Mononuclear cell (primary cell): ENCODE data around the gene RPL31. TPM values are rescaled to one million over a fixed set of nuclear protein-coding genes. Genes with fewer than 3 reads are reported as not detected.

Experiments
- H3K27me3 ChIP-seq: 2 replicates; pipeline ENCODE4 v1.6.0; 2011; ENCODE audit warnings: low read length, control low read depth; ENCODE audit not compliant: insufficient read depth
- H3K4me1 ChIP-seq: 2 replicates; pipeline ENCODE4 v1.5.1; 2011; ENCODE audit warnings: mild to moderate bottlenecking, low read length, control low read depth; ENCODE audit not compliant: insufficient read depth
- H3K4me3 ChIP-seq: 2 replicates; pipeline ENCODE4 v1.5.1; 2011; ENCODE audit warnings: mild to moderate bottlenecking, low read length, moderate library complexity
- H3K9me3 ChIP-seq: 2 replicates; pipeline ENCODE4 v1.5.1; 2011; ENCODE audit warnings: low read depth, mild to moderate bottlenecking, control low read depth, low read length
- total RNA-seq: library from RNA; depleted of rRNA; stranded (reverse); fragments of >200 nt; gene quantifications from one replicate; pipeline ENCODE4 v1.2.3, GENCODE V29; 2012

Gene RPL31
- total RNA-seq, 1 donor, result 2,030 TPM

GRCh38 chr2:100983684-100984310 lies 18.3 kb upstream of the RPL31 start:
- H3K9me3 ChIP-seq, result no peaks in the 10 kb centered on the region

GRCh38 chr2:100984892-100985307 lies 17.2 kb upstream of the RPL31 start:
- Histone ChIP-seq H3K4me3 (no peak overlapping the region), H3K9me3 (no peaks in the 10 kb centered on the region), H3K4me1 (no peaks in the 10 kb centered on the region), H3K27me3 (no peaks in the 10 kb centered on the region)

More at GRCh38 chr2:100983684-100984310, 18.3 kb upstream of the RPL31 start:
- no peaks in the 10 kb centered on the region for H3K4me1 ChIP-seq
- H3K27me3 ChIP-seq, result no peaks in the 10 kb centered on the region
- H3K4me3 ChIP-seq, result no peak overlapping the region

- Histone ChIP-seq H3K4me3 (no peak overlapping the region), H3K4me1 (no peaks in the 10 kb centered on the region), H3K9me3 (no peaks in the 10 kb centered on the region), H3K27me3 (no peaks in the 10 kb centered on the region)
These were observed 15.9 kb upstream of the RPL31 start for GRCh38 chr2:100986157-100986556.

- H3K9me3 ChIP-seq, result no peaks in the 10 kb centered on the region
- H3K27me3 ChIP-seq, result no peaks in the 10 kb centered on the region
- no peaks in the 10 kb centered on the region for H3K4me1 ChIP-seq
- H3K4me3 ChIP-seq, result no peak overlapping the region
These were observed 14.6 kb upstream of the RPL31 start for GRCh38 chr2:100987536-100987935.

GRCh38 chr2:100987974-100988373 lies 14.1 kb upstream of the RPL31 start:
- Histone ChIP-seq H3K4me1 (no peaks in the 10 kb centered on the region), H3K9me3 (no peaks in the 10 kb centered on the region), H3K27me3 (no peaks in the 10 kb centered on the region), H3K4me3 (no peak overlapping the region)

GRCh38 chr2:100988630-100989417 lies 13.3 kb upstream of the RPL31 start:
- H3K4me1 ChIP-seq, result no peaks in the 10 kb centered on the region
- H3K9me3 ChIP-seq, result no peaks in the 10 kb centered on the region
- no peak overlapping the region for H3K4me3 ChIP-seq
- no peaks in the 10 kb centered on the region for H3K27me3 ChIP-seq

- no peaks in the 10 kb centered on the region for H3K9me3 ChIP-seq
- H3K27me3 ChIP-seq, result no peaks in the 10 kb centered on the region
- no peaks in the 10 kb centered on the region for H3K4me1 ChIP-seq
- no peak overlapping the region for H3K4me3 ChIP-seq
These were observed 12.4 kb upstream of the RPL31 start for GRCh38 chr2:100989666-100990065.

GRCh38 chr2:100990166-100990565 lies 11.9 kb upstream of the RPL31 start:
- H3K9me3 ChIP-seq, result no peaks in the 10 kb centered on the region
- H3K4me1 ChIP-seq, result no peaks in the 10 kb centered on the region
- H3K27me3 ChIP-seq, result no peaks in the 10 kb centered on the region
- no peak overlapping the region for H3K4me3 ChIP-seq

GRCh38 chr2:100990650-100991403 lies 11.3 kb upstream of the RPL31 start:
- no peaks in the 10 kb centered on the region for H3K9me3 ChIP-seq
- H3K4me3 ChIP-seq, result no peak overlapping the region
- H3K27me3 ChIP-seq, result no peaks in the 10 kb centered on the region
- H3K4me1 ChIP-seq, result no peaks in the 10 kb centered on the region

- no peaks in the 10 kb centered on the region for H3K9me3 ChIP-seq
- H3K27me3 ChIP-seq, result no peaks in the 10 kb centered on the region
- H3K4me3 ChIP-seq, result no peak overlapping the region
These were observed 10.7 kb upstream of the RPL31 start for GRCh38 chr2:100991404-100991773.

GRCh38 chr2:100992262-100992661 lies 9.8 kb upstream of the RPL31 start:
- H3K4me3 ChIP-seq, result no peak overlapping the region
- no peaks in the 10 kb centered on the region for H3K4me1 ChIP-seq

More at GRCh38 chr2:100991404-100991773, 10.7 kb upstream of the RPL31 start:
- H3K4me1 ChIP-seq, result no peaks in the 10 kb centered on the region

GRCh38 chr2:100993294-100993693 lies 8.8 kb upstream of the RPL31 start:
- Histone ChIP-seq H3K9me3 (no peaks in the 10 kb centered on the region), H3K4me1 (no peaks in the 10 kb centered on the region), H3K4me3 (no peak overlapping the region), H3K27me3 (no peaks in the 10 kb centered on the region)

More at GRCh38 chr2:100992262-100992661, 9.8 kb upstream of the RPL31 start:
- H3K9me3 ChIP-seq, result no peaks in the 10 kb centered on the region
- H3K27me3 ChIP-seq, result no peaks in the 10 kb centered on the region

GRCh38 chr2:100995309-100996075 lies 6.6 kb upstream of the RPL31 start:
- H3K27me3 ChIP-seq, result no peaks in the 10 kb centered on the region

GRCh38 chr2:100997509-100998234 lies 4.4 kb upstream of the RPL31 start:
- H3K27me3 ChIP-seq, result no peaks in the 10 kb centered on the region
- H3K9me3 ChIP-seq, result no peaks in the 10 kb centered on the region
- peaks cover 5% of the 10 kb centered on the region for H3K4me1 ChIP-seq
- H3K4me3 ChIP-seq, result no peak overlapping the region

More at GRCh38 chr2:100995309-100996075, 6.6 kb upstream of the RPL31 start:
- no peaks in the 10 kb centered on the region for H3K9me3 ChIP-seq
- no peak overlapping the region for H3K4me3 ChIP-seq
- H3K4me1 ChIP-seq, result no peaks in the 10 kb centered on the region
